ENCODE measurements around the gene MGRN1. TPM values are rescaled to one million over a fixed set of nuclear protein-coding genes. Genes with fewer than 3 reads are reported as not detected.

The MGRN1 gene
- 65.1 TPM for total RNA-seq

GRCh38 chr16:4624015-4624826, at the start of gene MGRN1:
MGRN1 (plus strand) TSS chr16:4624826; CDS start chr16:4624961, 135 bp downstream.

GRCh38 chr16:4614571-4615383, 9.8 kb upstream of the MGRN1 start, which contains the start of gene UBALD1:
UBALD1 (minus strand) TSS chr16:4614888; CDS start chr16:4614797, 91 bp downstream.

GRCh38 chr16:4693296-4693955, 68.8 kb downstream of the MGRN1 start, which contains the start of gene NUDT16L1:
NUDT16L1 (plus strand) TSS chr16:4693562; CDS start chr16:4693727, 165 bp downstream.

GRCh38 chr16:4734063-4734729, 109.6 kb downstream of the MGRN1 start, which contains the start of the genes ANKS3 and DNAAF8:
ANKS3 (minus strand) TSS chr16:4734271; CDS start chr16:4730149, 4,122 bp downstream.
DNAAF8 (plus strand) TSS chr16:4734537; CDS start chr16:4736515, 1,978 bp downstream.

Small RNA genes within 50 kb of the gene (small RNA-seq; reads per million reads assigned to genes)
- gene MIR6769A (ENCODE audit: low replicate concordance) (not detected), gene RN7SL850P (ENCODE audit: low replicate concordance) (not detected)

Other genes starting within 250 kb of the MGRN1 start
- gene CORO7, start 208.2 kb upstream of the MGRN1 start, total RNA-seq = 54.8 TPM
- gene DNAJA3, start 199.0 kb upstream of the MGRN1 start, total RNA-seq = 33.2 TPM
- gene NMRAL1, start 150.2 kb upstream of the MGRN1 start, total RNA-seq = 57.9 TPM
- gene HMOX2, start 148.4 kb upstream of the MGRN1 start, total RNA-seq = 42.9 TPM
- gene CDIP1, start 86.1 kb upstream of the MGRN1 start, total RNA-seq = 18.2 TPM
- 0.63 TPM for gene C16orf96, start 68.5 kb upstream of the MGRN1 start, total RNA-seq
- 8.5 TPM for gene UBALD1, start 9.9 kb upstream of the MGRN1 start, total RNA-seq
- gene NUDT16L1, start 68.7 kb downstream of the MGRN1 start, total RNA-seq = 32.6 TPM
- gene ANKS3, start 109.4 kb downstream of the MGRN1 start, total RNA-seq = 61.3 TPM
- gene DNAAF8, start 109.7 kb downstream of the MGRN1 start, total RNA-seq = 0.31 TPM
- 16.9 TPM for gene ZNF500, start 142.3 kb downstream of the MGRN1 start, total RNA-seq
- gene SEPTIN12, start 163.5 kb downstream of the MGRN1 start, total RNA-seq = not detected
- gene SMIM22, start 170.5 kb downstream of the MGRN1 start, total RNA-seq = not detected
- 41.6 TPM for gene ROGDI, start 177.8 kb downstream of the MGRN1 start, total RNA-seq
- gene GLYR1, start 222.5 kb downstream of the MGRN1 start, total RNA-seq = 89.2 TPM
- 31.3 TPM for gene UBN1, start 222.7 kb downstream of the MGRN1 start, total RNA-seq